HL-60/S4 (cell line): Measurements from ENCODE around the gene C22orf31.

ENCODE experiments used
- in situ Hi-C: fragments of 300-500 bp; cut with MboI; formaldehyde crosslinking; loops from 2 replicates; pipeline ENCODE4 v1.14.3; 2022; ENCODE audit warnings: low sequenced_read_pairs

The C22orf31 gene

DNA sequence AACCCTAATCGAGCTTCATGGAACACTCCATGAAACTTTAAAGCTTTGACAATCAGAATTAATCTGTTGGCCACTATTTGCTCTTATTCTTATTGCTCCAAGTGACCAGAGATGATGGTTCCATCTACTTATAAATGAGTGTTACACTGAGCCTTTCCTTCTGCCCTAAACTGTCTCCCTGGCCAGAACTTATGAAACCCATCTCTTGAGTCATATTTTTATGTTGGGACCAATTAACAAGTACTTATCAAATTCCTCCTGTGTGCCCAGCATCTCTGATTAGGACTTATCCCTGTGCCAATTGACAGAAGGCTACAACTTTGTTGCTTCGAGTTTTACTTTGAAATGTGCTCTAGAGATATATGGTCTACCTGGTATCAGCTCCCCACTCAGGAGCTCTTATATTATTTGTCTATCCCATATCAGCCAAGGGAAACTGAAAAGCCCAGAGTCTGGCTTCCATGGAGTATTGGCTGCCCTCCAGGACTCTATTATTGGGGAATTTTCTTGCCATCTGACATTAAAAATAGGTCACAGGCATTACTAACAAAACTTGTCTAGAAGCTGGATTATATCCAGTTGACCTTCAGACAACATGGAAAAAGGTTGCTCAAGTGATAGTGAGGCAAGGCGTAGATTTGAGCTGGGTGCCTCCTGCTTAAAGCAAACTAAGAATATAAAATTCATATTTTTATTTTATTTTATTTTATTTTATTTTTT, 20.0 kb upstream of the C22orf31 start:
- in situ Hi-C loops, result no loop called here

DNA sequence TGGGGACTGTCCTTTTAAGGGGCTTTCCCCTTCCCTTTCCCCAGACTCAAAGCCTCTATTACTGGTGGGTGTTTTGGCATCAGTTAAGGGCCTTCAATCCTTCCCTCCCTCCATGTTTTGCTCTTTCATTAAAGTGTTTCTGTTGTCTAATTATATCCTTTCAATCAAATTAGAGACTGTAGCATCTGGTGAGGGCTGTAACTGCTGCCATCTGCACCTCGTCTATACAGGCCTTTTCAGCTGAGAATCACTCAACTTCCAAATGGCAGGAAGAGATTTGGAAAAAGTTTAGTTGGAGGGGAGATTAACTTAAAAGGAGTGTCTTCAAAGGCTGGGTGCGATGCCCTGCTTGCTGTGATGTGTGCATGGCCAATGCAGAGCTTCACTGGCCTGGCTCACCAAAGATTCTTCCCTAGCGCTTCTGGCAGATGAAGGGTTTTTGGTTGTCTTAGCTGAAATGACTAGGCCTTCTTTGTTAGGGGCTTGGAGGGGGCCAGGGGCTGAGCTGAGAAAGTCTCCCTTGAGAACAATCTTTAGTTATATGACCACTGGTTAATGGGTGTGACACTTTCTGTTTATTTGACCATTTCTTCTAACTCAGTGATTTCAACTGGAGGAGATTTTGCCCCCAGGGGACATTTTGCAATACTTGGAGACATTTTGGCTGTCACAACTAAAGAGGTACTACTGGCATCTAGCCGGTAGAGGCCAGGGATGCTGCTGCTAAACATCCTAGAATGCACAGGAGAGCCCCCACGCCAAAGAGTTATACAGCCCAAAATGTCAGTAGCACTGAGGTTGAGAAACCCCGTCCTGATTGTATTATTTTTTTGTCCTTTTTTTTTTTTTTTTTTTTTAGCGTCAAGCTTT, 18.7 kb upstream of the C22orf31 start:
- in situ Hi-C loops, result no loop called here

DNA sequence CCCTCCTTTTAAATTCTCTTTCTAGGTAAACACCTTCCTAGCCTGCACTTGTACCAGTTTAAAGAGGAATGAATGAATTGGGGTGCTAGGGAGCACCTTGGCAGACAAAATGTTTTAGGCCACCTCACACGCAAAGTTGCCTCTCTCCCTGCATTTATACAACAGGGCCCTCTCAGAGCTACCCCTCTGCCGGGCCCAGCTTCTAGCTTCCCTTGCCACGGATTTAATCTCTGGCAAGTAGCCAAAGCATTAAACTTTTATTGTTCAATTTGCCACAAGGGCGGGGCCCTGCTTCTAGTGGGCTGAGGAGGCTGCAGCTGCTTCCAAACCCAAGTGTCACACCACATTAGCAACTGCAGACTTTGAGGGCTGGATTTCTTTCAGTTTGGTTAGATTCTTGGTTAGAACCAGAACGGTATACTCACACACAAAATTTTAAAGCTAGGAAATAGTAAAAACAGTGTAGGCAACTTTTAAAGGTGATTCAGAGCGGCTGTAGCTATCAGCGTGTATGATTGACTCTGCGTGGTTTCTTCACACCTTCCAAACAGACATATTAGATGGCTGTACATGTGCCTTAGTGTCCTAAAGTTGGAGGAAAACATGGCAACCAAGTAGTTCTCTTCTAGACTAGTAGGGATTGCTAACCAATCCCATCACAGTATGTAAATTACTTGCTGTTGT, 17.7 kb upstream of the C22orf31 start:
- in situ Hi-C loops, result no loop called here

DNA sequence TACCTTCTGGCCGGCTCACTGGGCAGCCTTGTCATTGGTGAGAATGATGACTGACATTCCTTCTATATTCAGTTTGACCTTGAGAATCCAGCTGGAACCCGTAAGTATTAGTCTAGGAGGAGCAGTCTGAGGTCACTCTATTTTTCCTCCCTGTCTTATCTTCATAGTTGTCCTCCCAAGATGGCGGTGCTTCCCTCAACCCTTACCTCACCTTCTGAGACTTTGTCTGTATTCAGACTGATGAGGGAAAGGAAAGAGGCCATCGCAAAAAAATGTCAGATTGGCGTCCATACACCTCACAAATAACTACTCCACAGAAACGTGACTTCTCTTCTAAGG, 17.2 kb upstream of the C22orf31 start:
- in situ Hi-C loops, result no loop called here

DNA sequence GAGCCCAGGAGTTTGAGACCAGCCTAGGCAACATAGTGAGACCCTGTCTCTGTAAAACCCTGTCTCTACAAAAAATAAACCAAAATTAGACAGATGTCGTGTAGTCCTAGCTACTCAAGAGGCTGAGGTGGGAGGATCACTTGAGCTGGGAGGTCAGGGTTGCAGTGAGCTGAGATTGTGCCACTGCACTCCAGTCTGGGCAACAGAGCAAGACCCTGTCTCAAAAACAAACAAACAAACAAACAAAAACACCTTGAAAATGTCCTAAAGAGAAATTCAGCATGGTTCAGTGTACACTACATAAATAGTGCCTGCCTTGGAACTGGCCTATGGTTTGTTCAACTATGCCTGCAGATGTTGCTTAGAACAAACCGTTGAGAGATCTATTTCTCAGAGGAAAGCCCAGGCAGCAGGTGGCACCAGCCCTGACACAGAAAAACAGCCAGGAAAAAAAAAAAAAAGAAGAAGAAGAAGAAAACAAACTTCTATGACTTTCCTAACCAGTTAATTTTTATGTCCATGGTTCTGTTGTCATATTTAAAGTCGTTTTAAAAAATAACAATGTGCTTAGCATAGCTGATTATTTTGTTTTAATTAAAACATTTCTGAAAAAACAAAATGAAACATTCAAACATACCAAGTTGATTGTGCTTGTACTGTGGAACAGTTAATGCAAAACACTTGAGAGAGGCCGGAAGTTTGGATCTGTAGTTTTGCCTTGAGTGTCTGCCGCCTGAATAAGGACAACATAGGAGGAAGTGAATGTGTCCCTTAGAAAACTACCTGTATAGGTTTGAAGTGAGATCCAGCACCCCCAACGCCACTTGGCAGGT, 16.6 kb upstream of the C22orf31 start:
- in situ Hi-C loops, result no loop called here

DNA sequence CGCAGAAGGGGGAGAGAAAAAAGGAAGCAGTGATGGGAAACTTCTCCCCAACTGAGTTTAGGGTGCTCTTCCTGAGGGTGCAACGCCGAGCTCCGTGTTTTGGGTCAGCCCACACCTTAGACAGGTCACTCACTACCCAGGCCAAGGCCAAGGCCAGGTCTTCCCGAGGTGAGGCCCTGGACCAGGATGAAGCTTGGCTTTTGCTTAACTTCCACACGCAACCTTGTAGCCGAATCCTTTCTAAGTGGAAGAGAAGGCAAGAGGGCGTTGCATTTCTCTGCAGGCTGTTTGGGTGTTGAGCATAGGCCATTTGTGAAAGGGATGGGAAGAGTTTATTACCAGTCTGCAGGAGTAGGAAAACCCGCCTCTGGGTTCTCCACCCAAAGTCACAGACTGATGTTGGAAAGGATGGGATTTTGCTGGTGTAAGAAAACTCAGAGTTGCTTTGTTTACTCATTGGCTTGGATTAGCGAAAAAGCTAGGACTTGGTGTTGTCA, 12.7 kb upstream of the C22orf31 start:
- in situ Hi-C loops, result no loop called here

DNA sequence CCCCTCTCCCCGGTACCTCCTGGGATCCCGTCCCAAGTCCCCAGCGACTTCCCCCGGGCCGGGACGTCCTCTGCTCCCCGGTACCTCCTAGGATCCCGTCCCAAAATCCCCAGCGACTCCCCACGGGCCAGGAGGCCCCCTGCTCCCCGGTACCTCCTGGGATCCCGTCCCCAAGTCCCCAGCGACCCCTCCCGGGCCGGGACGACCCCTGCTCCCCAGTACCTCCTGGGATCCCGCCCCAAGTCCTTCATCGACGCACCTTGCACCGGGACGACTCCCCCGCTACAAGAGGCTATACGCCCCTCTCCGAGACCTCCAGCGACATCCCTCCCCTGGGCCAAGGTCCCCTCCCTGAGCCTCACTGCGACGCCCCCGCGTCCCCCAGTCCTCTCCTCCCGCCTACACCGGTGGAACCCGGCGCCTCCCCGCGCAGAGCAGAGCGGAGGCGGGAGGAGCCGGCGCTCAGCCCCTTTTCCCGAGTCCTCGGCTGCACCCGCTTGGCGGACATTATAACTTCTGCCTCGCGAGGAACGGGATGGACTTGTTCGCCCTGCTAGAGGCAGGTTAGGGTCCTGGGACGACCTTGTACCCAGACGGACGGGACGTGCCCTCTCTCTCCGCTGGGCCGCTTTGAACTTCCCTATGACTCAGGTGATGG, 12.1 kb upstream of the C22orf31 start:
- in situ Hi-C loops, result no loop called here

DNA sequence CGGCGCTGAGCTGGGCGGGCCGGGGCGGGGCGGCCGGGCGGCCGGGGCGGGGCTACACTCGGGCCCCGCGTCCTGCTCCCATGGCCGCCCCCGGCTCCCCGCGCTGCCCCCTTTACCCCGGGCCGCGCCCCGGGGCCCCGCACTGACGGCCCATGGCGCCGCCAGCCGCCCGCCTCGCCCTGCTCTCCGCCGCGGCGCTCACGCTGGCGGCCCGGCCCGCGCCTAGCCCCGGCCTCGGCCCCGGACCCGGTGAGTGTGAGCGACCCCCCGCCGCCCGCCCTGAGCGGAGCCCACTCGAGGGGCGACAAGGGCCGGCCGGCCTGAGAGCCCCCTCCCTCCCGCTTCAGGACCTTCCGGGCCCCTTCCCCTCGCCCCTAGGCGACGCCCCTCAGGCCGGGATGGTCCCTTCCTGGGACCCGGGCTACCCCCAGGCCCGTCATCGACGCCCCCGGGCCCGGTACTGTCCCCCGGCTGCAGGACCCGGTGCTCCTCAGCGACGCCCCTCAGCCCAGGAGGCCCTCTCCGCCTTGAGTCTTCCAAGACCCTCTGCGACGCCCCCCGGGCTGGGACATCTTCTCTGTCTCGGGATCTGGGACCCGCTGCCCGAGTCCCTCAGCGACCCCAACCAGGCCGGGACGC, 11.5 kb upstream of the C22orf31 start, which contains the start of gene KREMEN1:
KREMEN1 (plus strand) TSS at position 57 of the 639 bp plus-strand sequence; CDS start at position 153, 96 bp downstream.
- in situ Hi-C loops, result no loop called here

DNA sequence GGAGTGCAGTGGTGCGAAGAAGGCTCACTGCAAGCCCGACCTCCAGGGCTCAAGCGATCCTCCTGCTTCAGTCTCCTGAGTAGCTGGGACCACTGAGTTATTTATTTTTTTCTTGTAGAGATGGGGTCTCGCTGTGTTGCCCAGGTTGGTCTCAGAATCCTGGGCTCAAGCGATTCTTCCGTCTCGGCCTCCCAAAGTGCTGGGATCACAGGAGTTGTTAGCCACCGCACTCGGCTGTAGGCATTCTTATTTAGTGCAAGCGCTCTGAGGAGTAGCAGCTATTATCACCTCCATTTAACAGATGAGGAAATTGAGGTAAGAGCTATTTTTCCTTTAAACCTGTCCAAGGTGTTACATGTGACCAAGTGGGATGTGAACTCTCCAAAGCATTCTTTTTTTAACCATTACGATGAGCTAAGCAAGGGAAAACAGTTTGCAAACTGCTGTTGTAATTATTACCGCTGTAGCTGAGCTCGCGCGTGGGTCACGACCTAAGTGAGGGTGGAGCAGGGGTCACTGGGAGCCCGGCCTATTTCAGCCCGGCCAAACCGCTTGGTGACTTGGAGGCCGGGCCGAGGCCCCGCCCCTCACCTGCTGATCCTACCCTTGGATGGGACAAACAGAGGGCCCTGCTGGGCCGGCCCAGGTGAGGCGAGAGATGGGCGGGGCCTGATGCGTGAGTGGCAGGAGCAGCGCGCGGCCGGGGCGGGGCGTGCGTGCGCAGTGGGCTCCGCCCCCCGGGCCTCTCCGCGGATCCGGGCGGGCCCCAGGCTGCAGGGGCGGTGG, 10.8 kb upstream of the C22orf31 start:
- in situ Hi-C loops, result no loop called here

DNA sequence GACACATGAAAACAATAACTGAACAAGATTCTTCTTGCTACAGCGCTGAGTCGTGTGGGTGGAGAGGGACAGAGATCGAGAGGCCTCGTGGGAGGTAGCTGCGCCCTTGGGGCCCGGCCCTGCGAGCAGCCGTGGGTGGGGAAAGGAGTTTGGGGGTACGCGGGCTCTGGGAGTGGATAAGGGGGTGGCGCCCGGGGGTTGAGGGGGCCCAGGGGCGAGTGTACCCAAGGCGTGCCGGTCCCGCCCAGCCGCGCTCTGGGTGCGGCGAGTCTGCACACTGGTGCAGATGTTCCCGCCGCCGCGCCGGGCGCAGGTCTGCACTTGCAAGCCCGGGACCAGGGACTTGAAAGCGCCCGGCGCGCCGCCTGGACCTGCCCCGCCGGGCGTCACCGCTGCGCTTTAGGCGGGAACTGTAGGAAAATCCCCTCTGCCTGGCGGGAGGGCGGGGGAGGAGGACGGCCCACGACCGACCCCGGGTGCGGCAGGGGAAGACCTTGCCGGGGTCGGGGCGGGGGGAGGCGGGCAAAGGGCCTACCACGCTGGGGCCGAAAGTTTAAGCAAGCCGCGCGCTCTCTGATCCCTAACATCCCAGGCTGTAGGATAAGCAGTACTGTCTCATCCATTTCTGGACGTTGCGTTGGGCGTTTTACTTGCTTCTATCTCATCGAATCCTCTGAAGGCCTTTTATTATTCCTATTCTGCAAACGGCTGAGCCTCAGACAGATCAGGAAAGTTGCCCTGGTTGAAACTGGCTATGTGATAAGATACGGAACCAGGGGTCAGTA, 9.8 kb upstream of the C22orf31 start:
- in situ Hi-C loops, result no loop called here

DNA sequence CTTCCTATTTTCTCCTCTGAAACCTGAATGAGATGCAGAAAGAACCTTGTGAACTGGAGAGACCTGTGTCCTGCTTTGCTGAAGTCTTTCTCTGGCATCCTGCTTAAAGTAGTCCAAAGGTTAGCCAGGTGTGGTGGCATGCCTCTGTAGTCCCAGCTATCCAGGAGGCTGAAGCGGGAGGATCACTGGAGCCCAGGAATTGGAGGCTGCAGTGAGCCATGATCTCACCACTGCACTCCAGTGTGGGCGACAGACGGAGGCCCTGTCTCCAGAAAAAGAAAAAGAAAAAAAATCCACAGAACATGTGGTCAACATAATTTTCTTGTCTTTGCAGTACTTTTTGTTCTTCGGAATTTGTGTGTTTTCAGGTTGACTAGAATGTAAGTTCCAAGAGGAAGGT, 8.9 kb upstream of the C22orf31 start:
- in situ Hi-C loops, result no loop called here

DNA sequence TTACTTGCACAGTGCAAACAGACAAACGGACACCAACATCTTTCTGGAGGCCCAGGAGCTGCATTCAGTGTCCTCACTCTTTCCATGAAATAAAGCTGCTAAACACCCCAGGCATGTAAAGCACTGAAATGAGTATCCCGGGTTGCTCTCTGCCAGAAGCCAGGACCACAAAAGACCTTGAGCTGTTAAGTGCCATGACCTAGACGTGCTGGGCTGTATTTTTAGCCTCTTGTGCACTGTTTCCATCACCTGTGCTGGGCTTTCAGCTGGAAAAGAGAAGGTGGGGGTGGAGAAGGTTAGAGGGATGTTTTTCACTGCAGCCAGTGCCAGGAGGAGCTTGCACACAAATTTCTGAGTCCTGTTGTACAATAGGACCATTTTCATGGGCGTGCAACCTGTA, 7.8 kb upstream of the C22orf31 start:
- in situ Hi-C loops, result no loop called here

DNA sequence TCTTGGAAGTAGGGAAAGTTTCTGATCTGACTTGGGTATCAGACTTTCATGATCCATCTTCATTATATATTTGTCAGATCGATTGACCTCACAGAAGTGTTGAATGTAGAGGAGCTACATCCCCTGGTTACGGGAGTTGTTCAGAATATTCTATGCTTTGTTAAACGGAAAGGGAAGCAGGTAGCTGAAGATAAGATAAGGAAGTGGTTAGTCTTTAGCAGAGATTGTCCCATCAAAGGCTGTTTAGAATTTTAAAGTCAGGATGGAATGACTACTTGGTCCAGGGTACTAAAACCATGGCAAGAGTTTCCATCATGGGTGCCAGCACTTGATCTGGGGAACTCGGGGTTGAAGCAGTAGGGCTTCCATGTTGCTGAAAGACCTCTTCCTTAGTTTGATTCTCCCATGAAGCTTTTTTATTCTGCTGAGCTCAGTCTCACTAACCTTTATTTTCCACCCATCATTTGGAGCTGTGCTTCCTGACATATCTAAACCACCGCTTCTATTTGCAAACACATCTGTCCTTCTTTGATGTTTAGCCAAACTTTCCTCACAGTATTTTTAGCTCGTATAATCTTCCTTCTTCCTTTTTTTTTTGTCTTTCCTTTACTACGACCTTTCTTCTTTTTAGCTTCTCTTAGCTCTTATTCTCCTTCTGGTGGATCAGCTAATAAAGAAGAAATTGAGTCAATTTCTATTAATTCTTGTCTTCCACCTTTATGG, 4.0 kb upstream of the C22orf31 start:
- in situ Hi-C loops, result no loop called here

DNA sequence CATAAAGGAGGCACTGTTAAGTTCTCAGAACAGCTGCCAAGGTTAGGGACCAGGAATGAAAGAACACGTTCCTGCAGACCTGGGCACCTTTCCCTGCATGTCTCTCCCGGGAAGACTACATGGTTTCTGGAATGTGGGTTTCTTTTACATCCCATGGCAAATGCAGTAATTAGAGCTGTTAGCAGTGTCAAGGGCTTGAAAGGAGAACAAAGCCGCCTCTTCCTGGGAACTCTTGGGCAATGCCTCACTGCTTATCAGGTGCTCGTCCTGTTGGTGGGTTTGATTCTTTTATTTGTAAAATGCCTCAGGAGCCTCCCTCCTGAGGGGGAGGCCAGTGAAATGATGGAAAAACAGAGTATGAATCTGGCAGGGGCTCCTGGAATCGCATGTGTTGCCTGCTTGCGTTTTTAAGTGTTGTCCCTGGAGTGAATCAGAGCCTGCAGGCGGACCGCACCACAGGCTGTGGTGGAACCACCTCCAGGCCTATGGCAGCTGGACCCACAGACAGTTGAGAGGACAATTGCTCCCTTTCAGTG, 723 bp upstream of the C22orf31 start:
- in situ Hi-C loops, result no loop called here

DNA sequence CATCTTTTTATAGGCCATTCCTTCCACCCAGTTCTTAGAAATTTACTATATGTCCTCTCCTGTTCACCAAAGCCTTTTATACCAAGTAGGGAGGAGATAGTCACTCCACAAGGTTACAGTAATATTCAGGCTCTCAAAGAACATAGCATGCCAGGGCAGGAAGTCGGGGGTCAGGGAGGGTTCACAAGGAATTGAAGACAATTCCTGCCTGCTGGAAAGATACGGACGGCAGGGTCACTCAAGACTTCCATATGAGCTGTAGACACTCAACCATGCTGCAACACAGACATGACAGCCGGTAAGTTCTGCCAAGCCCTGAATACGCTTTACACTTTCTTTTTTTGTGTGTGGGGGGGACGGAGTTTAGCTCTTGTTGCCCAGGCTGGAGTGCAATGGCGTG, 700 bp downstream of the C22orf31 start:
- in situ Hi-C loops, result no loop called here

DNA sequence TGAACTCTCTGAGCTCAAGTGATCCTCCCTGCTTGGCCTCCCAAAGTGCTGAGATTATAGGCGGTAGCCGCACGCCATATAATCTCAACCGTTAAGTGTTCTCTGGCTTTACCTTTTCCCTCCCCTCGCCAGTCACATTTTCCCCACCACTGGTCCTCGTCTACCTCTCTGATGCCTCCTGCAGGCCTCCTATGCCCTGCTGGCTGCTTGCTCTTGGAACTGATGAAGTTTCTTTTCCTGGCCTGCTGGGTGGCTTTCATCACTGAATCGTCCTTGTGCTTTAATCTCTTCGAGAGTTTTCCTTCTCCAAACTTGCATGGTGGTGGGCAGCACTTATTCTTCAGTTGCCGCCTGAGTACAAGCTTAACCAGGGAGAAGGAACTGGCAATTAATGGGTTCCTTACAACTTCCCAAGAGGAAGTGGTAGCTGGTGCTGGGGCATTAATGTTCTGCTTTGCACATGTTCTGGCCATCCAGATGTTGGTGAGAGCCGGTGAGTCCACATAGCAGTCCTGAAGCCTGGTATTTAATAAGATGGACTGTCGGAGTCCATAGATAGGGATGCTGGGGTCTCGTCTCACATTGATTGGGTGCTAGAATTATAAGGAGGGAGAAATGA, 1.3 kb downstream of the C22orf31 start:
- in situ Hi-C loops, result no loop called here

DNA sequence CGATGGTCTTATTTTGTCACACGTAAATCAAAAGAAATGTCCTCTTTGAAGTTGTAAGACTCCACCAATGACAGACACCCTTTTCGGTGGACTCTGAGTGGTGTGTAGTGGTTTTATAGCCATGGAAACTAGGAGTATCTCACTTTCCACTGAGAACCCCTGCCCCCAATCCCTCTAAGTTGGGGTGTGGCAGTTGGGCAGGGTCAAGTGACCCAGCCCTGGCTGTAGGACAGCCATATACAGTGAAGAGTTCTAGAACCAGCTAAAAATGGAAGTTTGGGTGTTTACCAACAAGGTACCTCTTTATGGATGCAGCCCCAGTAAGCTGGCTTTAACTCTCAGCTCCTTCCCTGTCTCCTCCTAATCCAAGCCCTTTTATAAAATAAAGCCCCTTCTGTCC, 5.2 kb downstream of the C22orf31 start:
- in situ Hi-C loops, result no loop called here
